ENCODE data around the gene HPCAL1.

Gene HPCAL1

DNA sequence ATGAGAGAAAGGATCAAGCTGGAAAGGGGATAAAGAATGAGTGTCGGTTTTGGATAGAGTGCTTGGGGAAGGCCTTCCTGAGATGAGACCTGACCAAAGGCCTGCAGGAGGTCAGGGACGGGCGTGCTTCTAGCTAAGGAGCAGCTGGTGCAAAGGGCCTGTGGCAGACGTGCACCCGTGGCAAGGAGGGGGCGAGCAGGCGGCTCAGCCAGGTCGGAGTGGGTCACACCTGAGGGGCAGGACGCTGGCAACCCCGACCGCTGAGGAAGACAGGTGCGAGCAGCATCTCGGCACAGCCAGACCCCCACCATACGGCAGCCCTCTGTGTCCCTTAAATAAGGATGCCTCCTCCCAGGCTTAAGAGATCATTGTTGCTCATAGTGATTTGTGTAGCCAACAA, 97.3 kb downstream of the HPCAL1 start:
- H4K5ac ChIP-seq (ENCODE audit: low read length), result no peak overlapping the region
- no peak overlapping the region for H4K8ac ChIP-seq (ENCODE audit: low read depth, low read length)
- H3K27ac ChIP-seq (ENCODE audit: low read depth, low read length), result no peak overlapping the region
- H3K23ac ChIP-seq (ENCODE audit: low read length), result no peak overlapping the region
- H3K36me3 ChIP-seq (ENCODE audit: control insufficient read depth, insufficient read depth, low read length), result no peaks in the 10 kb centered on the region
- no peak overlapping the region for H2BK5ac ChIP-seq (ENCODE audit: low read length)
- H3K18ac ChIP-seq (ENCODE audit: low read length), result no peak overlapping the region
- no peaks in the 10 kb centered on the region for H3K79me2 ChIP-seq (ENCODE audit: control insufficient read depth, insufficient read depth, low read length)
- H3K27me3 ChIP-seq (ENCODE audit: insufficient read depth, low read length, poor library complexity), result no peaks in the 10 kb centered on the region
- no peaks in the 10 kb centered on the region for H3K4me1 ChIP-seq (ENCODE audit: control insufficient read depth, low read depth, low read length)
- no peak overlapping the region for H3K4ac ChIP-seq (ENCODE audit: low read depth, low read length)
- H2AK5ac ChIP-seq (ENCODE audit: low read length), result no peak overlapping the region
- no peak overlapping the region for H3K4me2 ChIP-seq (ENCODE audit: low read length)
- WGBS (ENCODE audit: extremely low coverage, insufficient coverage, low lambda C conversion rate), result no CpG with 5 or more reads among the region's 14 CpGs
- H3K9ac ChIP-seq (ENCODE audit: low read length), result no peak overlapping the region
- H2BK15ac ChIP-seq (replicated peaks; ENCODE audit: low read depth), result no peak overlapping the region
- no peak overlapping the region for H3K56ac ChIP-seq (ENCODE audit: low read length)
- H3K4me3 ChIP-seq (ENCODE audit: low read length), result no peak overlapping the region
- DNase-seq, result no peak
- H2BK120ac ChIP-seq (ENCODE audit: low read depth, low read length), result no peak overlapping the region
- H3K79me1 ChIP-seq (ENCODE audit: low read length), result no peaks in the 10 kb centered on the region

DNA sequence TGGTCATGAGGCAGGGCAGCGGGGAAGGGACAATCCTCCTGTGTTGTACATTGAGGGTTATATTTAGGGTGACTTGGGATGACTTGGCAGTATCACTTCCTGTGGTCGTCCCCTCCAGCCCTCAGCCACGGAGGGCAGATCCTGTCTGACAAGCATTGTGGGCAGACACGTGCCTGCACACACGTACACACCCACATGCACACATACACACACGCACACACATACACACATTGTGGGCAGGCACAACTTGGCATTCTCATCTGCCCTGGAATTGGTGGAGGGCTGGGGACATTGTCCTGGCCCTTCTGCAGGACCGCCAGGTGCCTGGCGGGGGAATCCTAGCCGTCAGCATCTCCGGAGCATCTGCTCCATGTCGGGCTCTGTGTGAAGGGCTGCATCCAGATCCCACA, 97.9 kb downstream of the HPCAL1 start:
- H3K23ac ChIP-seq (ENCODE audit: low read length), result no peak overlapping the region
- no peak overlapping the region for H3K27ac ChIP-seq (ENCODE audit: low read depth, low read length)
- no peak overlapping the region for H2AK5ac ChIP-seq (ENCODE audit: low read length)
- no peaks in the 10 kb centered on the region for H3K27me3 ChIP-seq (ENCODE audit: insufficient read depth, low read length, poor library complexity)
- no peaks in the 10 kb centered on the region for H3K4me1 ChIP-seq (ENCODE audit: control insufficient read depth, low read depth, low read length)
- no peak overlapping the region for H4K5ac ChIP-seq (ENCODE audit: low read length)
- no peak for DNase-seq
- no peak overlapping the region for H3K18ac ChIP-seq (ENCODE audit: low read length)
- no peak overlapping the region for H3K56ac ChIP-seq (ENCODE audit: low read length)
- H4K8ac ChIP-seq (ENCODE audit: low read depth, low read length), result no peak overlapping the region
- H3K36me3 ChIP-seq (ENCODE audit: control insufficient read depth, insufficient read depth, low read length), result no peaks in the 10 kb centered on the region
- no peak overlapping the region for H2BK5ac ChIP-seq (ENCODE audit: low read length)
- H3K79me1 ChIP-seq (ENCODE audit: low read length), result no peaks in the 10 kb centered on the region
- no peak overlapping the region for H3K4me2 ChIP-seq (ENCODE audit: low read length)
- no peaks in the 10 kb centered on the region for H3K79me2 ChIP-seq (ENCODE audit: control insufficient read depth, insufficient read depth, low read length)
- no peak overlapping the region for H3K9ac ChIP-seq (ENCODE audit: low read length)
- no peak overlapping the region for H3K4me3 ChIP-seq (ENCODE audit: low read length)
- WGBS (ENCODE audit: extremely low coverage, insufficient coverage, low lambda C conversion rate), result no CpG with 5 or more reads among the region's 11 CpGs
- no peak overlapping the region for H3K4ac ChIP-seq (ENCODE audit: low read depth, low read length)
- no peak overlapping the region for H2BK15ac ChIP-seq (replicated peaks; ENCODE audit: low read depth)
- H2BK120ac ChIP-seq (ENCODE audit: low read depth, low read length), result no peak overlapping the region

DNA sequence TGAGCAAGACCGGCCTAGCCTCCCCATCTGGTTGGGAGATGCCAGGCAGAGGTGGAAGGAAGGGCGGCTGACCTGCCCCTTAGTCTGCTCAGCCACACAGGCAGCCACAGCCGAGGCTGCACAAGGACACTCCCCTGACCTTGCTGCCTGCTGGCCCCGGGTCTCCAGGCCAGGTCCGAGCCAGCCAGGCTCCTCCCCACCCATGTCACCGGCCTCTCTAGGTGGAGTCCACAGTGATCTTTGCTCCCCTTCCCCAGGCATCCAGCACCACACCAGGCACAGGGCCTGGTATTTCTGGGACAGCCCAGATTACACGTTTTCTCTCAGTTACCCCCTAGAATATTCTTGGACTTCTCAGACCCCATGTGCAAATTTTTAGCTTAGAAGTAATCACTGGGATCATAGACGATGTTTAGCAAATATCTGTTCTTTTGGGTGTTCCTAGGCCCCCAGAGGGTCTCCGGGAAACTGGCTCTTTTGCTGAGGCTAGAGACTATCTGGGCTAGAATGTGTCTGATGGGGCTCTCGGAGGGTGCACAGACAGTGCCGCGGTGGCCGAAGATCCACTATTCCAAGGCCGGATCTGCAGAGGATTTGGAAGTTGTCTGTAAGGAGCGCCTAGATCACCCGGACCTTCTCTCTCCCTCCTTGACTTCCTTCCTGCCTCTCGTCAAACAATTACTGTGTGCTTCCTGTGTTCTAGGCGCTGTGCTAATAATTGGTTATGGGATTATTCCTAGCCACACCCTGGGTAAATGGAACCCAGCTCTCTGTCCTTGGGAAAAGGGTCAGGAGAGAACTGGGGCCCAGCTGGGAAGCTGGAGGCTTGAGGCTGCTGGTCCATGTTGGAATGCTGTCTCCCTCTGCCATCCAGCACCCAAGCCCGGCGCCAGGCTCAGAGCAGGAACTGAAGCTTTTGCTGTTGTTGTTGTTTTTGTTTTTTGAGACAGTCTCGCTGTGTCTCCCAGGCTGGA, 98.6 kb downstream of the HPCAL1 start:
- no peak overlapping the region for H3K18ac ChIP-seq (ENCODE audit: low read length)
- no peak overlapping the region for H2BK15ac ChIP-seq (replicated peaks; ENCODE audit: low read depth)
- no peak overlapping the region for H3K23ac ChIP-seq (ENCODE audit: low read length)
- no peak overlapping the region for H3K4me3 ChIP-seq (ENCODE audit: low read length)
- DNase-seq, result no peak
- no peak overlapping the region for H3K9ac ChIP-seq (ENCODE audit: low read length)
- no peak overlapping the region for H3K27ac ChIP-seq (ENCODE audit: low read depth, low read length)
- no CpG with 5 or more reads among the region's 21 CpGs for WGBS (ENCODE audit: extremely low coverage, insufficient coverage, low lambda C conversion rate)
- no peaks in the 10 kb centered on the region for H3K79me1 ChIP-seq (ENCODE audit: low read length)
- no peak overlapping the region for H3K4ac ChIP-seq (ENCODE audit: low read depth, low read length)
- H4K5ac ChIP-seq (ENCODE audit: low read length), result no peak overlapping the region
- H2BK5ac ChIP-seq (ENCODE audit: low read length), result no peak overlapping the region
- no peaks in the 10 kb centered on the region for H3K4me1 ChIP-seq (ENCODE audit: control insufficient read depth, low read depth, low read length)
- H3K79me2 ChIP-seq (ENCODE audit: control insufficient read depth, insufficient read depth, low read length), result no peaks in the 10 kb centered on the region
- no peaks in the 10 kb centered on the region for H3K36me3 ChIP-seq (ENCODE audit: control insufficient read depth, insufficient read depth, low read length)
- no peak overlapping the region for H2BK120ac ChIP-seq (ENCODE audit: low read depth, low read length)
- no peak overlapping the region for H3K4me2 ChIP-seq (ENCODE audit: low read length)
- H3K56ac ChIP-seq (ENCODE audit: low read length), result no peak overlapping the region
- H3K27me3 ChIP-seq (ENCODE audit: insufficient read depth, low read length, poor library complexity), result no peaks in the 10 kb centered on the region
- H2AK5ac ChIP-seq (ENCODE audit: low read length), result no peak overlapping the region
- H4K8ac ChIP-seq (ENCODE audit: low read depth, low read length), result no peak overlapping the region

DNA sequence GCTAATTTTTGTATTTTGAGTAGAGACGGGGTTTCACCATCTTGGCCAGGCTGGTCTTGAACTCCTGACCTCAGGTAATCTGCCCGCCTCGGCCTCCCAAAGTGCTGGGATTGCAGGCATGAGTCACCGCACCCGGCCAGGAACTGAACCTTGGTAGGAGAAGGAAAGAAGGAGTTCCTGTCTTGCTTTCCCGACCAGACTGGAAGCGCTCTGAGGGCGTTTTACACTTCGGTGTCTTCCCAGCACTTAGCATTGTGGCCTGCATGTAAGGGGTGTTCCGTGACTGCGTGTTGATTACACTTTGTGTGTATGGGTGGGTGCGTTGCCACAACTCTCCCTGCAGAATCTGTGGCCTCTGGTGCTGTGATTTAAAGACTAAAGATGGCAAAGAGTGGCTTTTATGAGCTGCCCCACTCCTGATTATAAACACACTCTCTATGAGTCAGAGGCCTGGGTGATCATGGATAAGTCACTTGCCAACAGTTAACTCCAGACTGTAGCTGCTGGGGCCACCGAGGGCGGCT, 99.4 kb downstream of the HPCAL1 start:
- Histone ChIP-seq H2BK5ac (ENCODE audit: low read length) (no peak overlapping the region), H4K8ac (ENCODE audit: low read depth, low read length) (no peak overlapping the region), H3K4me3 (ENCODE audit: low read length) (no peak overlapping the region), H3K27me3 (ENCODE audit: insufficient read depth, low read length, poor library complexity) (no peaks in the 10 kb centered on the region), H3K4me1 (ENCODE audit: control insufficient read depth, low read depth, low read length) (no peaks in the 10 kb centered on the region), H3K79me2 (ENCODE audit: control insufficient read depth, insufficient read depth, low read length) (no peaks in the 10 kb centered on the region), H3K23ac (ENCODE audit: low read length) (peak overlapping the region; percentile 66), H2BK120ac (ENCODE audit: low read depth, low read length) (no peak overlapping the region), H3K79me1 (ENCODE audit: low read length) (no peaks in the 10 kb centered on the region), H3K18ac (ENCODE audit: low read length) (no peak overlapping the region), H3K27ac (ENCODE audit: low read depth, low read length) (no peak overlapping the region), H3K56ac (ENCODE audit: low read length) (no peak overlapping the region), H3K9ac (ENCODE audit: low read length) (no peak overlapping the region), H2AK5ac (ENCODE audit: low read length) (no peak overlapping the region), H3K36me3 (ENCODE audit: control insufficient read depth, insufficient read depth, low read length) (no peaks in the 10 kb centered on the region), H2BK15ac (replicated peaks; ENCODE audit: low read depth) (no peak overlapping the region), H3K4me2 (ENCODE audit: low read length) (no peak overlapping the region), H4K5ac (ENCODE audit: low read length) (no peak overlapping the region), H3K4ac (ENCODE audit: low read depth, low read length) (no peak overlapping the region)
- WGBS (ENCODE audit: extremely low coverage, insufficient coverage, low lambda C conversion rate), result no CpG with 5 or more reads among the region's 14 CpGs
- no peak for DNase-seq

DNA sequence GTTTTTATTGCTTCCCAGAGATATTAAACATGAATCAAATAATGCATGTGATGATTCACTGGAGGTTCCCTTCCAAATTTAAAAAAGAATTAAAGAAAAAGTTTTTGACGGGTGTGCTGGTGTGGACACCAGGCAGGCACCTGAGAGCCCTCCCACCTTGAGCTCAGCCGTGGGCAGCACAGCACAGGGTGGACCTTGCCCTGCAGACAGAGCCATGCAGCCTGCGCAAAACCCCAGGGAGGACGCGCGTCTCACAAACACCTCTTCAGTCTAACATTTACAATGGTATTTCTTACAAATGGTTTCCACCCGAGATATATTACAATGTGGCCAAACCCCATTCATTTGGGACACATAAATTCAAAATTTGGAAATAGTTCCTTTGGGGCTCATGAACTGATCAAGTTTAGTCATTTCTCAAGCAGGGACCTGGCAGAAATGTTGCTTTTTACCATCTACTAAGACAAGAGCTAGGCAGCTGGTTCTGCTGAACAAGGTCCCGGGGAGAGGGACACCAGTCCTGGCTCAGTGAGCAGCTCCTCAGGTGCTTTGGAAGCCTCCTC, 100.0 kb downstream of the HPCAL1 start:
- H2BK5ac ChIP-seq (ENCODE audit: low read length), result no peak overlapping the region
- H2BK120ac ChIP-seq (ENCODE audit: low read depth, low read length), result no peak overlapping the region
- no peak overlapping the region for H3K4me3 ChIP-seq (ENCODE audit: low read length)
- H3K9ac ChIP-seq (ENCODE audit: low read length), result no peak overlapping the region
- WGBS (ENCODE audit: extremely low coverage, insufficient coverage, low lambda C conversion rate), result no CpG with 5 or more reads among the region's 8 CpGs
- H3K56ac ChIP-seq (ENCODE audit: low read length), result no peak overlapping the region
- H3K4ac ChIP-seq (ENCODE audit: low read depth, low read length), result no peak overlapping the region
- no peaks in the 10 kb centered on the region for H3K27me3 ChIP-seq (ENCODE audit: insufficient read depth, low read length, poor library complexity)
- DNase-seq, result no peak
- no peak overlapping the region for H3K23ac ChIP-seq (ENCODE audit: low read length)
- H3K27ac ChIP-seq (ENCODE audit: low read depth, low read length), result no peak overlapping the region
- no peak overlapping the region for H3K4me2 ChIP-seq (ENCODE audit: low read length)
- H4K8ac ChIP-seq (ENCODE audit: low read depth, low read length), result no peak overlapping the region
- H4K5ac ChIP-seq (ENCODE audit: low read length), result no peak overlapping the region
- no peaks in the 10 kb centered on the region for H3K36me3 ChIP-seq (ENCODE audit: control insufficient read depth, insufficient read depth, low read length)
- H3K79me1 ChIP-seq (ENCODE audit: low read length), result no peaks in the 10 kb centered on the region
- H2BK15ac ChIP-seq (replicated peaks; ENCODE audit: low read depth), result no peak overlapping the region
- no peak overlapping the region for H3K18ac ChIP-seq (ENCODE audit: low read length)
- no peaks in the 10 kb centered on the region for H3K4me1 ChIP-seq (ENCODE audit: control insufficient read depth, low read depth, low read length)
- H2AK5ac ChIP-seq (ENCODE audit: low read length), result no peak overlapping the region
- H3K79me2 ChIP-seq (ENCODE audit: control insufficient read depth, insufficient read depth, low read length), result no peaks in the 10 kb centered on the region
